Panc1 (cell line): ENCODE results near the gene CRYBG1.

Experiments
- CTCF ChIP-seq: fragments of 450-650 bp; IDR thresholded peaks from 2 replicates; pipeline ENCODE4 v1.5.1; 2017; ENCODE audit warnings: mild to moderate bottlenecking
- POLR2AphosphoS5 ChIP-seq: IDR thresholded peaks from 2 replicates; pipeline ENCODE4 v1.6.1; 2012; ENCODE audit warnings: mild to moderate bottlenecking, low read depth, low read length, moderate library complexity

- TF ChIP-seq POLR2AphosphoS5 (no peak), CTCF (no peak)
Measured at GRCh38 chr6:106448000-106448426, 87.5 kb downstream of the CRYBG1 start.
